OCI-LY7 (cell line): ENCODE results near the gene DMRTA1.

Experiments
- EZH2phosphoT487 ChIP-seq: fragments of 200-600 bp; sonication (generic); IDR thresholded peaks from 2 replicates; pipeline ENCODE4 v1.6.1; 2018; ENCODE audit warnings: low read depth, borderline replicate concordance, mild to moderate bottlenecking, mixed run types, antibody characterized with exemption, low read length, moderate library complexity, mixed read lengths
- TF ChIP-seq, protein P1 (sequence below): fragments of 200-600 bp; sonication (generic); conservative IDR thresholded peaks from 2 replicates; pipeline ENCODE4 v1.5.1; 2014; ENCODE audit warnings: mild to moderate bottlenecking, antibody characterized with exemption, low read length, moderate library complexity, mixed read lengths

DNA sequence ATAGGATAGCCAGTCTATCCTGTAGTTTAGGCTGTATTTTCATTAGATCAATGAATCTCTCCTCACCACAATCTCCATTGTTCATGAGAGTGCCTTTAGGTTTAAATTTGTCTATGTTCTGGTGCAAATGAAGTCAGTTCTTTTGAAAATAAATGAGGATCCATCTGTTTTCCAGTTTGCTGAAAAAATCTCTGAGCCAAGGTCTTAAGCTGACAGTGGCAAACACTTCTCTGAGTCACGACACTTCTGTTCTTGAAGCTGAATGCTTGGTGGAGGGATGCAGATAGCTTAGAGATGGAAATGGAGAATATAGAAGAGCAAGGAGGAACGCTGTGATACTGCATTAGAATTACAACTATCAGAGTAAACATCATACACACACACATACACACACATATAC lies 34.9 kb downstream of the DMRTA1 start:
- TF ChIP-seq, protein P1, sequence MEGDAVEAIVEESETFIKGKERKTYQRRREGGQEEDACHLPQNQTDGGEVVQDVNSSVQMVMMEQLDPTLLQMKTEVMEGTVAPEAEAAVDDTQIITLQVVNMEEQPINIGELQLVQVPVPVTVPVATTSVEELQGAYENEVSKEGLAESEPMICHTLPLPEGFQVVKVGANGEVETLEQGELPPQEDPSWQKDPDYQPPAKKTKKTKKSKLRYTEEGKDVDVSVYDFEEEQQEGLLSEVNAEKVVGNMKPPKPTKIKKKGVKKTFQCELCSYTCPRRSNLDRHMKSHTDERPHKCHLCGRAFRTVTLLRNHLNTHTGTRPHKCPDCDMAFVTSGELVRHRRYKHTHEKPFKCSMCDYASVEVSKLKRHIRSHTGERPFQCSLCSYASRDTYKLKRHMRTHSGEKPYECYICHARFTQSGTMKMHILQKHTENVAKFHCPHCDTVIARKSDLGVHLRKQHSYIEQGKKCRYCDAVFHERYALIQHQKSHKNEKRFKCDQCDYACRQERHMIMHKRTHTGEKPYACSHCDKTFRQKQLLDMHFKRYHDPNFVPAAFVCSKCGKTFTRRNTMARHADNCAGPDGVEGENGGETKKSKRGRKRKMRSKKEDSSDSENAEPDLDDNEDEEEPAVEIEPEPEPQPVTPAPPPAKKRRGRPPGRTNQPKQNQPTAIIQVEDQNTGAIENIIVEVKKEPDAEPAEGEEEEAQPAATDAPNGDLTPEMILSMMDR, result no peak
- TF ChIP-seq EZH2phosphoT487, result no peak
